HL-60 (cell line): ENCODE measurements around the gene SAPCD2.

Experiments used
- CTCF ChIP-seq: IDR thresholded peaks from one replicate; pipeline ENCODE4 v1.5.1; 2011; ENCODE audit warnings: low read length, control low read depth, inconsistent platforms; ENCODE audit not compliant: insufficient read depth
- GABPA ChIP-seq: IDR thresholded peaks from 2 replicates; pipeline ENCODE4 v1.6.1; 2012; ENCODE audit warnings: low read depth
- POLR2AphosphoS5 ChIP-seq: IDR thresholded peaks from 2 replicates; pipeline ENCODE4 v1.6.1; 2012; ENCODE audit warnings: low read depth
- TF ChIP-seq, protein P1 (sequence below): IDR thresholded peaks from 2 replicates; pipeline ENCODE4 v1.6.1; 2012; ENCODE audit warnings: low read depth; ENCODE audit not compliant: insufficient replicate concordance

DNA sequence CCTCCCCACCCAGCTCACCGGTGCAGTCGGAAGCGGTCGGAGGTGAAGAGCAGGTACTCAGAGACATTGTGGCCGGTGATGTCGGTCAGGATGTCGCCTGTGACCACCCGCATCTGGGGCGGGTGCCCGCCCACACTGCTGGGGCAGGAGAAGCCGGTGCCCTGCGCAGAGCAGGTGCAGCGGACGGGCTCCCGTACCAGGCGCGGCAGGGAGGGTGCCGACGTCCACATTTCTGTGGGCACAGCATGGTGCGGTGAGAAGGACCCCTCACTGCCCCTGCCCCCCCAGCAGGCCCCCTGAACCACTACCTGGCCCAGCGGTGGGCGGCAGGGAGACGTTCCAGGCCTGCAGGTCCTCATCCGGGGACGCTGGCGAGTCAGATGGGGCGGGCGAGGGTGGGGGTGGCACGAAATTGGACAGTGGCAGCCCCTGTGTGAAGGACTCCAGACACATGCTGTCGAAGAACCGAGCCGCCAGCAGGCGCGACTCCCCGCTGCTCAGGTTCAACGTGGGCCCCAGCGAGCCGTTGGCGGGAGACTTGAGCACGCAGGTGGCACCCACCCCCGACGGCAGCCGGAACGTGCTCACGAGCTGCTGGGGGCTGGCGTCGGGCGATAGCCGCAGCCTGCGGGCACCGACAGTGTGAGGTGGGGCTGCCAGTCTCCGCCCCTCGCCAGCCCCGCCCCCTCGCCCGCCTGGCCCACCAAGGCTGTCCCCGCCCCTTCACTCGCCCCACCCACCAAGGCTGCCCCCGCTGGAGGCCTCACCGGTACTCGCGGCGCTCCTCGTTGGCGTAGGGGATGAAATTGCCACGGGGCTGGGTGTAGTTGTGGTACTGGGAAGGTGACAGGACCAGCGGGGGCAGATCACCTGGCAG is 57.4 kb downstream of the SAPCD2 start:
- TF ChIP-seq CTCF = no peak
- TF ChIP-seq, protein P1, sequence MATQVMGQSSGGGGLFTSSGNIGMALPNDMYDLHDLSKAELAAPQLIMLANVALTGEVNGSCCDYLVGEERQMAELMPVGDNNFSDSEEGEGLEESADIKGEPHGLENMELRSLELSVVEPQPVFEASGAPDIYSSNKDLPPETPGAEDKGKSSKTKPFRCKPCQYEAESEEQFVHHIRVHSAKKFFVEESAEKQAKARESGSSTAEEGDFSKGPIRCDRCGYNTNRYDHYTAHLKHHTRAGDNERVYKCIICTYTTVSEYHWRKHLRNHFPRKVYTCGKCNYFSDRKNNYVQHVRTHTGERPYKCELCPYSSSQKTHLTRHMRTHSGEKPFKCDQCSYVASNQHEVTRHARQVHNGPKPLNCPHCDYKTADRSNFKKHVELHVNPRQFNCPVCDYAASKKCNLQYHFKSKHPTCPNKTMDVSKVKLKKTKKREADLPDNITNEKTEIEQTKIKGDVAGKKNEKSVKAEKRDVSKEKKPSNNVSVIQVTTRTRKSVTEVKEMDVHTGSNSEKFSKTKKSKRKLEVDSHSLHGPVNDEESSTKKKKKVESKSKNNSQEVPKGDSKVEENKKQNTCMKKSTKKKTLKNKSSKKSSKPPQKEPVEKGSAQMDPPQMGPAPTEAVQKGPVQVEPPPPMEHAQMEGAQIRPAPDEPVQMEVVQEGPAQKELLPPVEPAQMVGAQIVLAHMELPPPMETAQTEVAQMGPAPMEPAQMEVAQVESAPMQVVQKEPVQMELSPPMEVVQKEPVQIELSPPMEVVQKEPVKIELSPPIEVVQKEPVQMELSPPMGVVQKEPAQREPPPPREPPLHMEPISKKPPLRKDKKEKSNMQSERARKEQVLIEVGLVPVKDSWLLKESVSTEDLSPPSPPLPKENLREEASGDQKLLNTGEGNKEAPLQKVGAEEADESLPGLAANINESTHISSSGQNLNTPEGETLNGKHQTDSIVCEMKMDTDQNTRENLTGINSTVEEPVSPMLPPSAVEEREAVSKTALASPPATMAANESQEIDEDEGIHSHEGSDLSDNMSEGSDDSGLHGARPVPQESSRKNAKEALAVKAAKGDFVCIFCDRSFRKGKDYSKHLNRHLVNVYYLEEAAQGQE = no peak
- no peak for TF ChIP-seq POLR2AphosphoS5
- TF ChIP-seq GABPA = no peak
